Measurements from ENCODE around the gene FOXJ2. TPM values are rescaled to one million over a fixed set of nuclear protein-coding genes. Genes with fewer than 3 reads are reported as not detected.
A peak's percentile ranks its signal among the peaks of the same experiment; 100 is the strongest.
"Not testable (repeated sequence)": the region's sequence is repeated elsewhere in the genome, so short reads cannot be mapped to it uniquely, and the experiment has no call there.

Gene FOXJ2
- total and polyA plus RNA-seq, 2 donors (not counting 1 experiment from before 2014, with no cell fraction given): 9.5 to 19.4 TPM

- Histone ChIP-seq H3K27me3 (replicated peaks in 1 of 4; ENCODE audit: control extremely low read depth in 1 of 4, control insufficient read depth in 3 of 4, insufficient read depth in 4 of 4, low read length in 3 of 4) (no peaks in the 10 kb centered on the region), H4K20me1 (ENCODE audit: control insufficient read depth, insufficient read depth, low read length, poor library complexity, severe bottlenecking) (peaks cover 8% of the 10 kb centered on the region), H2AFZ (ENCODE audit: insufficient read depth, low read depth, low read length, poor library complexity, severe bottlenecking) (peak overlapping the region; percentile 89), H3K9me3 (ENCODE audit: control extremely low read depth in 1 of 3, control insufficient read depth in 2 of 3, insufficient read depth in 1 of 3, low read length in 2 of 3) (no peaks in the 10 kb centered on the region), H3K4me3 (ENCODE audit: control extremely low read depth in 1 of 5, extremely low read depth in 1 of 5, insufficient read depth in 1 of 5, low read depth in 2 of 5, low read length in 4 of 5) (peak overlapping the region; percentile 79 to 98 (median 89)), H3K4me2 (replicated peaks; ENCODE audit: low read depth, low read length, poor library complexity, severe bottlenecking) (peak overlapping the region; percentile 79), H3K79me2 (ENCODE audit: control insufficient read depth, insufficient read depth, low read length) (peaks cover 91% of the 10 kb centered on the region), H3K9ac (ENCODE audit: low read length) (peak overlapping the region; percentile 97), H3K36me3 (replicated peaks in 1 of 2; ENCODE audit: control extremely low read depth in 1 of 2, control insufficient read depth in 1 of 2, extremely low read depth in 1 of 2, insufficient read depth in 2 of 2, low read length in 1 of 2) (peaks cover 0 to 4% of the 10 kb centered on the region in 2 experiments), H3K4me1 (ENCODE audit: control insufficient read depth in 2 of 2, insufficient read depth in 2 of 2, low read length in 2 of 2) (peaks cover 36 to 38% of the 10 kb centered on the region in 2 donors), H3K27ac (ENCODE audit: low read length in 2 of 2) (peak overlapping the region; percentile 97 to 98)
- Mint-ChIP-seq H3K4me3 (peak overlapping the region; percentile 84), H3K27me3 (no peaks in the 10 kb centered on the region), H3K9me3 (ENCODE audit: insufficient read depth) (no peaks in the 10 kb centered on the region), H3K4me1 (peaks cover 61% of the 10 kb centered on the region), H3K27ac (peak overlapping the region; percentile 90)
- ChIA-PET CTCF (interaction anchor here (0.5 to 1.2 kb wide), 2 partner anchors 25 to 1568 kb away, joined by 3 to 4 read pairs; no protein-coding TSS in a partner anchor), POLR2A (interaction anchor here (0.7 kb wide), 1 partner anchor 22 kb away, joined by 3 read pairs; no protein-coding TSS in a partner anchor)
- WGBS (ENCODE audit: insufficient coverage): no CpG with 5 or more reads among the region's 4 CpGs
- TF ChIP-seq EZH2 (IDR thresholded peaks at IDR 0.05; ENCODE audit: borderline replicate concordance, insufficient read depth, low read depth, low read length, poor library complexity, severe bottlenecking) (no peak), CTCF (IDR thresholded peaks at IDR 0.05) (no peak)
- intact Hi-C loops (cut with micrococcal nuclease): loop anchor here (1.0 to 2.0 kb wide), 5 partner anchors 50 to 160 kb away; partner anchors contain the start of gene FOXJ2
- ATAC-seq (ENCODE audit: low read depth): no peak
- no peak for DNase-seq
Observed at GRCh38 chr12:8082808-8083100, 50.2 kb downstream of the FOXJ2 start.

GRCh38 chr12:8084351-8084750, 51.8 kb downstream of the FOXJ2 start:
- H3K9me3 ChIP-seq (ENCODE audit: control extremely low read depth in 1 of 3, control insufficient read depth in 2 of 3, insufficient read depth in 1 of 3, low read length in 2 of 3); CTCF ChIA-PET; H3K9me3 Mint-ChIP-seq (ENCODE audit: insufficient read depth); H2AFZ ChIP-seq (ENCODE audit: insufficient read depth, low read depth, low read length, poor library complexity, severe bottlenecking); POLR2A ChIA-PET; H3K4me2 ChIP-seq (replicated peaks; ENCODE audit: low read depth, low read length, poor library complexity, severe bottlenecking); H3K9ac ChIP-seq (ENCODE audit: low read length); ATAC-seq (ENCODE audit: low read depth); DNase-seq; H3K27me3 Mint-ChIP-seq; H3K36me3 ChIP-seq (replicated peaks in 1 of 2; ENCODE audit: control extremely low read depth in 1 of 2, control insufficient read depth in 1 of 2, extremely low read depth in 1 of 2, insufficient read depth in 2 of 2, low read length in 1 of 2); H4K20me1 ChIP-seq (ENCODE audit: control insufficient read depth, insufficient read depth, low read length, poor library complexity, severe bottlenecking); intact Hi-C loops (cut with micrococcal nuclease); H3K27me3 ChIP-seq (replicated peaks in 1 of 4; ENCODE audit: control extremely low read depth in 1 of 4, control insufficient read depth in 3 of 4, insufficient read depth in 4 of 4, low read length in 3 of 4); H3K4me3 ChIP-seq (ENCODE audit: control extremely low read depth in 1 of 5, extremely low read depth in 1 of 5, insufficient read depth in 1 of 5, low read depth in 2 of 5, low read length in 4 of 5); H3K27ac ChIP-seq (ENCODE audit: low read length in 2 of 2): not testable (repeated sequence)
- peak overlapping the region; percentile 48 for H3K4me3 Mint-ChIP-seq
- WGBS (ENCODE audit: insufficient coverage): no CpG with 5 or more reads among the region's 3 CpGs
- H3K4me1 ChIP-seq (ENCODE audit: control insufficient read depth in 2 of 2, insufficient read depth in 2 of 2, low read length in 2 of 2): peaks cover 50 to 52% of the 10 kb centered on the region in 2 donors
- peaks cover 70% of the 10 kb centered on the region for H3K4me1 Mint-ChIP-seq
- peak overlapping the region; percentile 74 for H3K27ac Mint-ChIP-seq
- peaks cover 92% of the 10 kb centered on the region for H3K79me2 ChIP-seq (ENCODE audit: control insufficient read depth, insufficient read depth, low read length)

Data from B cell (primary cell).